HL-60 (cell line): ENCODE measurements around the gene FLOT2.

Experiments
- POLR2AphosphoS5 ChIP-seq: IDR thresholded peaks from 2 replicates; pipeline ENCODE4 v1.6.1; 2012; ENCODE audit warnings: low read depth
- SPI1 ChIP-seq: IDR thresholded peaks from 2 replicates; pipeline ENCODE4 v1.6.1; 2012; ENCODE audit warnings: low read depth, mild to moderate bottlenecking, borderline replicate concordance
- TF ChIP-seq, protein P1 (sequence below): IDR thresholded peaks from one replicate; pipeline ENCODE4 v1.5.1; 2011; ENCODE audit warnings: low read length, control low read depth, inconsistent platforms; ENCODE audit not compliant: insufficient read depth

- TF ChIP-seq, protein P1, sequence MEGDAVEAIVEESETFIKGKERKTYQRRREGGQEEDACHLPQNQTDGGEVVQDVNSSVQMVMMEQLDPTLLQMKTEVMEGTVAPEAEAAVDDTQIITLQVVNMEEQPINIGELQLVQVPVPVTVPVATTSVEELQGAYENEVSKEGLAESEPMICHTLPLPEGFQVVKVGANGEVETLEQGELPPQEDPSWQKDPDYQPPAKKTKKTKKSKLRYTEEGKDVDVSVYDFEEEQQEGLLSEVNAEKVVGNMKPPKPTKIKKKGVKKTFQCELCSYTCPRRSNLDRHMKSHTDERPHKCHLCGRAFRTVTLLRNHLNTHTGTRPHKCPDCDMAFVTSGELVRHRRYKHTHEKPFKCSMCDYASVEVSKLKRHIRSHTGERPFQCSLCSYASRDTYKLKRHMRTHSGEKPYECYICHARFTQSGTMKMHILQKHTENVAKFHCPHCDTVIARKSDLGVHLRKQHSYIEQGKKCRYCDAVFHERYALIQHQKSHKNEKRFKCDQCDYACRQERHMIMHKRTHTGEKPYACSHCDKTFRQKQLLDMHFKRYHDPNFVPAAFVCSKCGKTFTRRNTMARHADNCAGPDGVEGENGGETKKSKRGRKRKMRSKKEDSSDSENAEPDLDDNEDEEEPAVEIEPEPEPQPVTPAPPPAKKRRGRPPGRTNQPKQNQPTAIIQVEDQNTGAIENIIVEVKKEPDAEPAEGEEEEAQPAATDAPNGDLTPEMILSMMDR: no peak
- TF ChIP-seq SPI1 (no peak), POLR2AphosphoS5 (no peak)
Observed at GRCh38 chr17:28917029-28917428, 19.5 kb upstream of the FLOT2 start.
